GM18909 (cell line): ENCODE results near the gene HAPLN3.
"Not testable (repeated sequence)": the region's sequence is repeated elsewhere in the genome, so short reads cannot be mapped to it uniquely, and the experiment has no call there.

Experiments used
- ATAC-seq: cut with Tn5 transposase; IDR thresholded peaks from one replicate; pipeline ENCODE4 v1.9.1; 2021; ENCODE audit warnings: mild to moderate bottlenecking; ENCODE audit not compliant: unreplicated experiment, poor library complexity

Gene HAPLN3, protein sequence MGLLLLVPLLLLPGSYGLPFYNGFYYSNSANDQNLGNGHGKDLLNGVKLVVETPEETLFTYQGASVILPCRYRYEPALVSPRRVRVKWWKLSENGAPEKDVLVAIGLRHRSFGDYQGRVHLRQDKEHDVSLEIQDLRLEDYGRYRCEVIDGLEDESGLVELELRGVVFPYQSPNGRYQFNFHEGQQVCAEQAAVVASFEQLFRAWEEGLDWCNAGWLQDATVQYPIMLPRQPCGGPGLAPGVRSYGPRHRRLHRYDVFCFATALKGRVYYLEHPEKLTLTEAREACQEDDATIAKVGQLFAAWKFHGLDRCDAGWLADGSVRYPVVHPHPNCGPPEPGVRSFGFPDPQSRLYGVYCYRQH

GRCh38 chr15:88894819-88895767 is at the start of gene HAPLN3:
Gene HAPLN3 (minus strand): TSS chr15:88895544. CDS start chr15:88887298, 8,246 bp downstream.
- peak; percentile 49 for ATAC-seq

- ATAC-seq = no peak
These were observed 44.8 kb upstream of the HAPLN3 start for GRCh38 chr15:88940110-88940675.

DNA sequence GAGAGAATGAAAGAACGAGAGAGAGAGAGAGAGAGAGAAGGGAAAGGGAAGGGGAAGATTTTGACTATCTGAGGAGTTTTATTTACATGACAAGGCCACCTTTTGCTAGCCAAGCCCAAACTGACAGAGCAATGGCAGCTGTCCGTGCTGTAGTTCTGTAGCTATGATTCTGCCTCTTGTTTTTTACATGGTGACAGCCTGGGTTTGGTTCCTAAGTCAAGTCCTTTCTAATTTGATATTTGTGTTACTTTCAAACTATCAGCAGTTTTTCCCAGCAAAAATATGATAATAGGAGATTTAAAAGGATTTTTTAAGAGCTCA is 44.1 kb upstream of the HAPLN3 start:
- ATAC-seq = no peak

DNA sequence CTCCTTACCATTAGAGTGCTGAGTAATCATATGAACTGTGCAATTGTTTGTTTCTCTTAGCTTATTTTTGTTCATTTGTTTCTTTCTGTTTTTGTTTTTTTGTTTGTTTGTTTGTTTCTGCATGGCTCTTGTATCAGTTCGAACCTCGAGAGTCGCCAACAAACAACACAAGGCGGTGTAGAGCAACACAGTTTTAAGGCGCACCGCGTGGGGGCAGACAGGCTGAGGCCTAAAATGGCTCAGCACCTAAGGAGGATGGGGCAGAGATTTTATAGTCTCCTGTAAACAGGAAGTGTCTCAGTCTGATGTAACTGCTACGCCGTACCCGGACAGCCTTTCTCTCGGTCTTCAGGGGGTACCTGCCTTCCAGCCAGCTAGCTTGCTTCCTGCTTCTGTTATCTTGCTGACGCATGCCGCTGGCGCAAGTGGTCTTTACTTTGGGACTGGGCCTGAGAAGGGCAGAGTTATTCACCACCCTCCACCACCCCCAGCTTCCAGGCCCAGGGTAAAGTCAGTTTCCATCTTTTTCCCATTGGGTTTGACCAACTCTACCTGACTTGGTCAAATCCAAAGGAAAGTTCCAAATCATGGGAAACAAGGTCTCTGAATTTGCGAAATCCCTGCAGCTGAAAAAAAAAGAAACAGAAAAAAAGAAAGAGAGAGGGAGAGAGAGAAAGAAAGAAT is 43.6 kb upstream of the HAPLN3 start:
- ATAC-seq = no peak

DNA sequence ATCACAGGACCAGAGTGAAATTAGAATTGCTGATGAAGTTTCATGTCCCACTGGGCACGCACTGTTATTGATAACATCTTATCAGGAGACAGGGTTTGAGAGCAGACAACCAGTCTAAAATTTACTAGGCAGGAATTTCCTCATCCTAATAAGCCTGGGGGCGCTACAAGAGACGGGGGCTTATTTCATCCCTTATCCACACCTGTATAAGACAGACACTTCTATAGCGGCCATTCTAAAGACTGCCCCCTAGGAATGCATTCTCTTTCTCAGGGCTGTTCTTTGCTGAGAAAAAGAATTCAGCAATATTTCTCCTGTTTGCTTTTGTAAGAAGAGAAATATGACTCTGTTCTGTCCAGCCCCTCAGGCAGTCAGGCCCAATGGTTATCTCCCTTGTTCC is 39.1 kb upstream of the HAPLN3 start:
- not testable (repeated sequence) for ATAC-seq

- ATAC-seq = no peak
These were observed 37.6 kb upstream of the HAPLN3 start for GRCh38 chr15:88932875-88933330.

- no peak for ATAC-seq
These were observed 37.0 kb upstream of the HAPLN3 start for GRCh38 chr15:88932271-88932874.

DNA sequence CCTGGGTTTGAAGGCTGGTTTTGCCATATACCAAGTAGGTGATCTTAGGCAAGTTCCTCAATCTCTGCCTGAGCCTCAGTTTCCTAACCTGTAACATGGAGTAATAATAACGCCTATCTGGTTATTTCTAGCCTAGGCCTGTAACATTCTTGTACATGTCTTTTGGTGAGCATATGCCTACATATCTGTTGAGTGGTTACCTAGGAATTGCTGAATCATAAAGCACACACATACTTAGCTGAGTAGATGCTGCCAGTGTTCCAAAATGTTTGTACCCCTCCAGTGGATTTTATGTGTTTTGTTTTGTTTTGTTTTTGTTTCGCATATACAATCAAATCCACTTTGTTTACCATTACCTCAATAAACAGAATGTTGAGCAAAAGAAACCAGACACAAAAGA is 35.2 kb upstream of the HAPLN3 start:
- ATAC-seq = no peak

GRCh38 chr15:88929358-88930098 is 34.2 kb upstream of the HAPLN3 start:
- ATAC-seq = not testable (repeated sequence)

DNA sequence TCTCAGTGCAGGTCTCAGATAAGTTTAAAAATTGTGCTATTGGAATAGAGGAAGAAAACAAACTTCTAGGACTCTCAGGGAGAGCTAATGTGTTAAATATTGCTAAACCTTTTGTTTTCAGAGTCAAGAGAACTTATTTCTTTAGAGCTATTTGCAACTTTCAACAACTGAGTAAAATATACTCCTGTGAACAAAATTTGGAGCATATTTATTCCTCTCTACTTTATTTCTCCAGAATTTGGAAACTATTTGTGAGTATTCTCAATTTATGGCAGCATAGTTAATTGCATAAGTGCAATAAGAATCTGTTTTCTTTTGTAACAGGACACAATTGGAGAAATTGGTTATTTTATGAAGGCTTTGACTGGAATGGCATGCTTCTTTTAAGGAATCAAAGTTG is 32.8 kb upstream of the HAPLN3 start:
- ATAC-seq = not testable (repeated sequence)

DNA sequence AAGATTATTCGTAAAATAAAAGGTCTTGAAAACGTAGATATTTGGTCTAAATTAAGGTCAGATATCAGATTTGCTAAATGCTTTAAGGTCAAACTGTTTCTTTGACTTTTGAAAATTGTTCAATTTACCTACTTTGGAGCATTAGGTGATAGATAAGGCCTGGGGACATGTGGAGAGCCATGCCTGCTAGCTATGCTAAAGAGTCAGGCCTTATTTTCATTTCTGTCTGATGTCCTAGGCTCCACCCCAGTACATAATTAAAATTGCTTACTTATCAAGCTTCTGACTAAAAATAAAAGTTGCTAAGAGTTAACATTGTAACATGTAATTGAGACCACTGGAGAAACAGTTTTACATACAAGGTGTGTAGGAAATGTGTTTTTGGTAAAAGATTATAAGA is 30.3 kb upstream of the HAPLN3 start:
- ATAC-seq = not testable (repeated sequence)

DNA sequence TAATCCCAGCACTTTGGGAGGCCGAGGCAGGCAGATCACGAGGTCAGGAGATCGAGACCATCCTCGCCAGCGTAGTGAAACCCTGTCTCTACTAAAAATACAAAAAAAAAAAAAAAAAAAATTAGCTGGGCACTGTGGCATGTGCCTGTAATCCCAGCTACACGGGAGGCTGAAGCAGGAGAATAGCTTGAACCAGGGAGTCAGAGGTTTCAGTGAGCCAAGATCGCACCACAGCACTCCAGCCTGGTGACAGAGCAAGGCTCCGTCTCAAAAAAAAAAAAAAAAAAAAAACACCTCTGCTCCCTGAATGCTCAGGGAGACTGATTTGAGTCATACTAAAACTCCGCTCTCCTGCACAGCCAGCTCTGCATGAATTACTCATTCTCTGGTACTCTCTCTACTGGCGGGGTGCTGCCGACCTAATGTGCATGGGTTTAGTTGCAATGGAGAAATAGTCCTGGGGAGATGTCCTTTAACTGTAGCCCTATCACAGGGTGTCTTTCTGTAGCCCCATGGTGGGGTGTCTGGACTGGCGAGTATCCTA is 25.6 kb upstream of the HAPLN3 start:
- peak; percentile 87 for ATAC-seq

DNA sequence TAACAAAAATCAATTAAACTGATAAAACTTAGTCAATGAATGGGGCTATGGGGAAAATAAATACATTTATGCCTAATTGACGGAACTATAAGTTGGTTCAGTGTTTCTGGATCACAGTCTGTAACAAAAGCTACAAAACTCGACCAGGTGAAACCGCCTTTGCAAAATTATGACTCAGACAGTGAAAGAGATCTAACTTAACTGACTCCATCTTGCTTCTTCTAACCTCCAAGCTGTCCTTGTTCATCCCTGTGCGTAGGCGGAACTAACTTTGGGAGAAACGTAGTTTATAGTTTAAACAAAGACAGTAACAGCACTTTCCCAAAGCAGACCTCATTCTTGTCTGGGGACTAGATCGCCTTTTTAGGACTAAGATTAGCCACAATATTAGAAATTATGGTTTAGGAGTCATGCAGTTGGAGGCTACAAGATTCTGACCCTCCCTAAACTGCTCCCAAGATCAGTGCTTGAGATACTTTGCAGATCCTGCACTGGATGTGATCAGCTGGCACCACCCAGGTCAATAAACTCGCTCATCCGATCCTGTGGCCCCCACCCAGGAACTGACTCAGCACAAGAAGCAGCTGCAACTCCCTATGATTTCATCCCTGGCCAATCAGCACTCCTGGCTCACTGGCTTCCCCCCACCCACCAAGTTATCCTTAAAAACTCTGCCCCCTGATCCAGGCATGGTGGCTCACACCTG is 25.0 kb upstream of the HAPLN3 start:
- ATAC-seq = no peak

- ATAC-seq = peak; percentile 80
These were observed 23.4 kb upstream of the HAPLN3 start for GRCh38 chr15:88918738-88919137.

GRCh38 chr15:88917760-88918159 is 22.4 kb upstream of the HAPLN3 start:
- ATAC-seq = no peak

GRCh38 chr15:88915354-88915753 is 20.0 kb upstream of the HAPLN3 start:
- no peak for ATAC-seq

DNA sequence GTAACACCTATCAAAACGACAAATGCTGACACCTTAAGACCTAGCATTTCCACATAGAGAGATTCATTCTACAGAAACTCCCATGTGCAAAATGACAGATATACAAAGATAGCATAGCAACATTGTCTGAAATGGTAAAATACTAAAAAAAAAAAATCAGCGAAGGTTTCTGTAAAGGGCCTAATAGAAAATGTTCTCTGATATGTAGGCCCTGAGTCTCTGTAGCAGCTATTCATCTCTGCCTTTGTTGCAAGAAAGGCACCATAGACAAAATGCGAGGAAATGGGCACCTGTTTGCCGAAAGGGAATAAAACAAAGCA is 18.5 kb upstream of the HAPLN3 start:
- ATAC-seq = no peak

GRCh38 chr15:88913017-88913849 is 17.9 kb upstream of the HAPLN3 start, which contains the start of gene MFGE8:
Gene MFGE8 (minus strand): TSS chr15:88913379. CDS start chr15:88913319, 60 bp downstream.
- peak; percentile 87 for ATAC-seq
